SU-DHL-6 (cell line): ENCODE results near the gene ANKRD33.

Experiments
- H2AFZ ChIP-seq: fragments of 200-600 bp; sonication (generic); 2 replicates; pipeline ENCODE4 v1.6.1; 2014; ENCODE audit warnings: low read depth, mild to moderate bottlenecking, moderate library complexity, mixed read lengths, antibody characterized with exemption, low read length; ENCODE audit not compliant: severe bottlenecking
- H3F3A ChIP-seq: fragments of 200-600 bp; shearing (Covaris generic); 2 replicates; pipeline ENCODE4 v1.6.0; 2016; ENCODE audit warnings: antibody characterized with exemption, mild to moderate bottlenecking; ENCODE audit not compliant: insufficient read depth
- H3K27ac ChIP-seq: fragments of 200-600 bp; sonication (generic); 2 replicates; pipeline ENCODE4 v1.5.1; 2016; ENCODE audit warnings: low read depth, mild to moderate bottlenecking, low read length, moderate library complexity, mixed read lengths
- H3K27me3 ChIP-seq: fragments of 200-600 bp; sonication (generic), shearing (Covaris generic); 2 replicates; pipeline ENCODE4 v1.6.0; 2014; ENCODE audit warnings: mild to moderate bottlenecking, low read length
- H3K36me3 ChIP-seq: fragments of 200-600 bp; sonication (generic); 2 replicates; pipeline ENCODE4 v1.6.1; 2014; ENCODE audit warnings: mild to moderate bottlenecking, low read length, mixed read lengths
- H3K4me2 ChIP-seq: fragments of 300-600, 200-600 bp; shearing (Covaris generic), sonication (generic); 2 replicates; pipeline ENCODE4 v1.6.0; 2014; ENCODE audit warnings: low read length, low read depth, mild to moderate bottlenecking; ENCODE audit not compliant: poor library complexity, severe bottlenecking
- H3K4me3 ChIP-seq: fragments of 200-600 bp; sonication (generic); 2 replicates; pipeline ENCODE4 v1.5.1; 2014; ENCODE audit warnings: antibody characterized with exemption, low read length, mild to moderate bottlenecking, mixed read lengths; ENCODE audit not compliant: insufficient read depth, poor library complexity, severe bottlenecking
- H3K79me2 ChIP-seq: fragments of 200-600 bp; sonication (generic); 2 replicates; pipeline ENCODE4 v1.6.1; 2014; ENCODE audit warnings: mild to moderate bottlenecking, low read length, moderate library complexity; ENCODE audit not compliant: insufficient read depth
- H3K9ac ChIP-seq: fragments of 200-600 bp; sonication (generic); 2 replicates; pipeline ENCODE4 v1.7.0; 2014; ENCODE audit warnings: mild to moderate bottlenecking, low read length
- H3K9me2 ChIP-seq: fragments of 200-600 bp; sonication (generic); replicated peaks from 2 replicates; pipeline ENCODE4 v1.6.1; 2014; ENCODE audit warnings: low read length; ENCODE audit not compliant: insufficient read depth
- H3K9me3 ChIP-seq: fragments of 200-600 bp; sonication (generic); 2 replicates; pipeline ENCODE4 v1.6.1; 2014; ENCODE audit warnings: low read length, mixed read lengths; ENCODE audit not compliant: insufficient read depth
- H4K20me1 ChIP-seq: fragments of 200-600 bp; sonication (generic); 2 replicates; pipeline ENCODE4 v1.6.1; 2014; ENCODE audit warnings: low read depth, mild to moderate bottlenecking, antibody characterized with exemption, low read length, moderate library complexity, mixed read lengths
- CTCF ChIP-seq: fragments of 200-600 bp; sonication (generic); IDR thresholded peaks from one replicate; pipeline ENCODE4 v1.5.1; 2017; ENCODE audit warnings: antibody characterized with exemption, mild to moderate bottlenecking, low read length, moderate library complexity; ENCODE audit not compliant: insufficient read depth, poor library complexity, severe bottlenecking
- EZH2phosphoT487 ChIP-seq: fragments of 200-600 bp; sonication (generic), shearing (Covaris generic); conservative IDR thresholded peaks from 2 replicates; pipeline ENCODE4 v1.6.1; 2018; ENCODE audit warnings: mild to moderate bottlenecking, antibody characterized with exemption, low read length, moderate library complexity, mixed read lengths

The ANKRD33 gene

GRCh38 chr12:51840966-51841365 is 46.9 kb upstream of the ANKRD33 start:
- H4K20me1 ChIP-seq: no peaks in the 10 kb centered on the region
- H3K36me3 ChIP-seq: no peaks in the 10 kb centered on the region
- no peak overlapping the region for H3K4me3 ChIP-seq
- no peak overlapping the region for H2AFZ ChIP-seq
- no peaks in the 10 kb centered on the region for H3K9me3 ChIP-seq
- H3K27ac ChIP-seq: no peak overlapping the region
- no peak for TF ChIP-seq EZH2phosphoT487
- TF ChIP-seq CTCF: no peak
- no peaks in the 10 kb centered on the region for H3K27me3 ChIP-seq
- no peak overlapping the region for H3K9ac ChIP-seq
- no peaks in the 10 kb centered on the region for H3K9me2 ChIP-seq
- no peaks in the 10 kb centered on the region for H3K79me2 ChIP-seq
- no peak overlapping the region for H3K4me2 ChIP-seq
- H3F3A ChIP-seq: no peaks in the 10 kb centered on the region

GRCh38 chr12:51841727-51842126 is 46.2 kb upstream of the ANKRD33 start:
- H3K9me2 ChIP-seq: no peaks in the 10 kb centered on the region
- H2AFZ ChIP-seq: no peak overlapping the region
- H3K9ac ChIP-seq: no peak overlapping the region
- no peak overlapping the region for H3K27ac ChIP-seq
- TF ChIP-seq EZH2phosphoT487 (no peak), CTCF (no peak)
- H3K4me3 ChIP-seq: no peak overlapping the region
- H3K27me3 ChIP-seq: no peaks in the 10 kb centered on the region
- H3K9me3 ChIP-seq: no peaks in the 10 kb centered on the region
- H4K20me1 ChIP-seq: no peaks in the 10 kb centered on the region
- H3K4me2 ChIP-seq: no peak overlapping the region
- H3K79me2 ChIP-seq: no peaks in the 10 kb centered on the region
- H3K36me3 ChIP-seq: no peaks in the 10 kb centered on the region
- no peaks in the 10 kb centered on the region for H3F3A ChIP-seq

GRCh38 chr12:51844854-51845253 is 43.0 kb upstream of the ANKRD33 start:
- no peaks in the 10 kb centered on the region for H3K9me3 ChIP-seq
- no peak overlapping the region for H3K4me2 ChIP-seq
- H3K27me3 ChIP-seq: no peaks in the 10 kb centered on the region

More at GRCh38 chr12:51844854-51845253, 43.0 kb upstream of the ANKRD33 start:
- H3K27ac ChIP-seq: no peak overlapping the region
- H4K20me1 ChIP-seq: no peaks in the 10 kb centered on the region
- H3K9me2 ChIP-seq: no peaks in the 10 kb centered on the region
- no peak for TF ChIP-seq EZH2phosphoT487
- TF ChIP-seq CTCF: no peak
- no peak overlapping the region for H2AFZ ChIP-seq
- H3F3A ChIP-seq: no peaks in the 10 kb centered on the region
- no peak overlapping the region for H3K4me3 ChIP-seq
- H3K79me2 ChIP-seq: no peaks in the 10 kb centered on the region
- no peaks in the 10 kb centered on the region for H3K36me3 ChIP-seq
- no peak overlapping the region for H3K9ac ChIP-seq
